Body of pancreas (tissue), 4 donors: ENCODE data around the gene SCGB1C2.

Experiments
- CTCF ChIP-seq, 7 experiments: fragments of 450-650 bp in 4 of 7; fragments of 200-600 bp in 3 of 7; sonication (generic) in 3 of 7; IDR thresholded peaks; one replicate each; pipeline ENCODE4 v1.5.1; 2016 to 2019; ENCODE audit warnings: antibody characterized with exemption in 7 of 7
- POLR2A ChIP-seq, 3 donors: fragments of 450-650 bp; IDR thresholded peaks; one replicate each; pipeline ENCODE4 v1.6.1; 2016; ENCODE audit warnings: antibody characterized with exemption in 3 of 3, mild to moderate bottlenecking in 2 of 3

GRCh38 chr17:151004-151403, 13.6 kb downstream of the SCGB1C2 start:
- TF ChIP-seq CTCF (IDR thresholded peaks at IDR 0.05) = no peak
- TF ChIP-seq POLR2A (IDR thresholded peaks at IDR 0.05) = no peak
